Muscle of arm (tissue), 14 donors: ENCODE measurements around the gene SCNN1A. TPM values are rescaled to one million over a fixed set of nuclear protein-coding genes. Genes with fewer than 3 reads are reported as not detected.

ENCODE experiments used
- DNase-seq: peaks from one replicate; pipeline ENCODE4 v3.0.0-alpha.2; 2013
- long read RNA-seq, 11 donors: transcript quantifications; one replicate each; lab custom pipeline, GENCODE V29; 2026
- polyA plus RNA-seq, 12 donors: library from polyadenylated mRNA; unstranded; fragments of 120-200 nt; gene quantifications; one replicate each; pipeline ENCODE4 v1.2.1, GENCODE V29; 2013; ENCODE audit not compliant: insufficient read length in 12 of 12

The SCNN1A gene
- polyA plus RNA-seq = 1 to 10 TPM in 2 of 12 donors, under 1 TPM in 6, not detected in 4; 0.23 to 9.9 (median 0.51) TPM
- long read RNA-seq, donor 1, partial matches to known transcripts = 0 of 7 reads
- long read RNA-seq, donor 1, other reads (novel, unspliced or antisense) = 0 of 7 reads
- long read RNA-seq, donor 2 = 0 reads
- long read RNA-seq, donor 3 = 0 reads
- long read RNA-seq, donor 4 = 0 reads
- long read RNA-seq, donor 5 = 0 reads
- long read RNA-seq, donor 6 = 0 reads
- long read RNA-seq, donor 7 = 0 reads
- long read RNA-seq, donor 8 = 0 reads
- long read RNA-seq, donor 9 = 0 reads
- long read RNA-seq, donor 10, partial matches to known transcripts = 12,261 of 12,832 reads
- long read RNA-seq, donor 10, other reads (novel, unspliced or antisense) = 571 of 12,832 reads
- long read RNA-seq, donor 11 = 0 reads

DNA sequence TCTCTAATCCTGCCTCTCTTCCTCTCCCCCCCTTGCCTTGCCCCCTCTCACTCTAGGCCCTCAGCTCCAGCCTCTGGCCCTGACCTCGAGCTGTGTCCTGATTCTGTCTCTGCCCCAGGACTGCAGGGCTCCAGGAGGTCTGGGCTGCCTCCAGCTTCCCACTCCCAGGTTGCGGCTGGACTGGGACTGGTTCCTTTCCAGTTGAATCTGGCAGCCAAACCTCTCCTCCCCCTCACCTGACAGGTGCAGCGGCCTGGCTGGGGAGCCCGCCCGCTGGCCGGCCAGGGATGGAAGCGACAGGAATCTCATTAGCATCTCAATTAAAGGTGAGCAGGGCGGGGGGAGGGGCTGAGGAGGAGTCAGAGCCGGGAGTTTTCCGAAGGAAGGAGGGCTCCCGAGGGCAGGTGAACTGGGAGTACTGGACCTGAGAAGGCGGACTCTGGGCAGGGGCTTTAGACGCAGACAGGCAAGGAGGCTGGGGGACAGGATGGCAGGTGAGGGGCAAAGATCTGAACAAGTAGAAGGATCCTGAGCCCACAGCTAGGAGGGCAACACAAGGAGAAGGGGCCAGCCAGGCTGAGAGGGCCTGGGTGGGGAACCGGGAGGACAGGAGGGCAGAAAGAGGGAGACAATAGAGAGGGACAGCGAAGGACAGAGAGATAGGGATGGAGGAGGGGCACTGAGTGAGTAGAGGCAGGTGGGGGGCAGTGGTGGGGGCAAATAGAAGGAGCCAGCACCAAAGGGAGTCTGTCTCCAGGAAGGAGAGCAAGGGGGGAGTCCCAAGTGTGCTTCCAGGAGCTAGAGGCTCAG is at the start of gene SCNN1A:
TSS of gene SCNN1A (minus strand) at position 295 of the 810 bp plus-strand sequence. CDS start 780 bp downstream, outside the sequence.
- DNase-seq = no peak

DNA sequence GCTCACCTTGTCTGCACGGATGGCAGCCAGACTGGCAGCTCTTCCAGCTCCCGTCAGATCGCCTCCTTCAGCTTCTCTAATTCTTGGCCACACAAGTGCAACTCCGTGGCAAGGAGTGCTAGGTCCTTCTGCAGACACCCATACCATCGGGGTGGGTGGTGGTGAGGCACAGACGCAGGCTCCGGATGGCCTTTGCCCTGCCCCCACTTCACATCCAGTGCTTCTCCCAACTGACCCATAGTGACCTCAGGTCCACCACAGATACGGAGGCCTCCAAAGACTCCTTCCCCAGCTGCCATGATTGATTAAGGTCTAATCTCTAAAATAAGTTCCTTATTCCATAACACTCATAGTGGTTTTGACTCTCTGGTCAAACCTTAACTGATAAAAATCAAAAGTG is 49.5 kb upstream of the SCNN1A start:
- DNase-seq = no peak

DNA sequence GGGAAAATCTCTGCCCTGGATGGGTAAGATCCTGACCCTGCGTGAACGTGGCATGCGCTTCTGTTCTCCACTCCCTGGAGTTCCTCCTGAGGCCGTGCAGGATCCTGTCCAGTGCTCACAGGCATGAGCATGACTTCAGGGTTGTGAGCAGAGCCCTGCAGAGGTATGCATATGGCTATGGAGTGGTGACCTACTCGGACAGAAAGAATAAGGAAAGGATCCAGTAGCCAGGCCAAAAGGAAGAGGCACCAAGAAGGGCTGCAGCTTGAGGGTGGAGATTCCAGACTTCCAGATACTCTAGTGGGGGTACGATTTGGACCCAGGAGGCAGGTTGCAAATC is 48.6 kb upstream of the SCNN1A start:
- no peak for DNase-seq

DNA sequence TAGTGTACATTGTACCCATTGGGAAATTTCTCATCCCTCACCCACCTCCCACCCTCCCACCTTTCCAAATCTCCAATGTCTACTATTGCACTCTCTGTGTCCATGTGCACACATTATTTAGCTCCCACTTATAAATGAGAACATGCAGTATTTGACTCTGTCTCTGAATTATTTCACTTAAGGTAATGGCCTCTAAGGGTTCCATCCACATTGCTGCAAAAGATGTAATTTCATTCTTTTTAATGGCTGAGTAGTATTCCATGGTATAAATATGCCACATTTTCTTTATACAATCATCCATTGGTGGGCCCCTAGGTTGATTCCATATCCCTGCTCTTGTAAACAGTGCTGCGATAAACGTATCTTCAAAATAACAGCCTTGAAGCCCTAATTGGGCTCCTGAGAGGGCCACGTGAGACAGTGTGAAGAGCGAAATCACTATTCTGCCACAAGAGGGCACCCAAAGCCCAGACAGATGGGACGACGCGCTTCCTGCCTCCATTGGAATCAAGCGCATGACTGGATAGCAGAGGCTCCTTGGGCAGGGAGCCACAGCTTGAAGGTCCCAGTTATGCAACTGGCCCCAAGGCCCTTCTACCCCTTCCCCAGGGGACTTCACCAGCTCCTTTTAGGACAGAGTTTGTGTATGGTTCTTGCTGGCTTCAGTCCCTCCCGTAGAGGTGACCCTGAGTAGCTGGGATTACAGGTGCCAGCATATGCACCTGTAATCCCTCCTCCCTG is 48.1 kb upstream of the SCNN1A start:
- peak; percentile 89 for DNase-seq

DNA sequence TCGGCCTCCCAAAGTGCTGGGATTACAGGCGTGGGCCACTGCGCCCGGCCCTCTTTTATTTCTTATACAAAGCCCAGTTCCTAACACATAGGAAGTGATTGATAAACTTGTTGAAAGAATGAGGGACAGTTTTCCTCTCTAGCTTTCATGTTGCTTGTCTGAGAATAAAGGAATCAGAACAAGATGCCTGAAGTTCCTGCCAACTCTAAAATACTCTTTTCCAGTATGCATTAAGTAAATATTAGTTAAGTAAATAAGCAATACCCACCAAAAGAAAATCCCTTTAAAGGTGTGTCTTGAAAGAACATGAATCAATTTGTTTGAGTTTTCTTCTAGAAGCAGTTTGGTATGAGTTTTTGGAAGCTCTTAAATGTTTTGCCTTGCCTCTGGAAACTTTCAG is 45.0 kb upstream of the SCNN1A start:
- DNase-seq = no peak

DNA sequence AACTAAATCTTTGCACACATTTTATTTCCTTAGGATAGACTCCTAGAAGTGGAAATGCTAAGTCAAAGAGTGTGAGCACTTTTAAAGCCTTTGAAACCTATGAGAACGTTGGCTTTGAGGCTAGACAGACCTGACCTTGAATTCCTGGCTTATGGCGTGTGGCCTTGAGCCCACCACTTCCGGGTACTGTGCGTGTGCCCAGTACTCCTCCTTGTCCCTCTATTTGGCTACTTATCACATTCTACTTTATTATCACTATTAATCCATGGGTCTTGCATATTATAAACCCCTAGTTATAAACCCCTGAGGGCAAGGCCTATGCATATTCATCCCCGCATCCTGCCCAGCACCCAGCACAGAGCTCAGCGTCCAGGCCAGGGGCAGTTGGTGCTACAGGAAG is 43.4 kb upstream of the SCNN1A start:
- no peak for DNase-seq

DNA sequence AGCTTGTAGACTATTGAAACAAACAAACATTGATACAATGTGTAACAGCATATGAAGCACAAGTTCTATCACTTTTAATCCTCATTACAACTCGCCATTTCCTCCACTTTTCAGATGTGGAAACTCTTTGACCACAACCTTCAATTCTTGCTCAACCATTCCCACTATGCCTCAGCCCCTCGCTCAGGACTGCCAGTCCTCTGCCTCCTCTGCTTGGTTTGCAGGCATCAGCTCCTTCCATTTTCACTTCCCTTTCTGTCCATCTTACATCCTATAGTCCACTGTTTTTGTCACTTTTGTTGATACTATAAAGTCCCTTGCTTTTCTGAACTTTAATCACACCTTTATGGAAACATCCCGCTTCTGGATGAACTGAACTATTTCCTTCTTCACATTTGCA is 41.2 kb upstream of the SCNN1A start:
- no peak for DNase-seq

DNA sequence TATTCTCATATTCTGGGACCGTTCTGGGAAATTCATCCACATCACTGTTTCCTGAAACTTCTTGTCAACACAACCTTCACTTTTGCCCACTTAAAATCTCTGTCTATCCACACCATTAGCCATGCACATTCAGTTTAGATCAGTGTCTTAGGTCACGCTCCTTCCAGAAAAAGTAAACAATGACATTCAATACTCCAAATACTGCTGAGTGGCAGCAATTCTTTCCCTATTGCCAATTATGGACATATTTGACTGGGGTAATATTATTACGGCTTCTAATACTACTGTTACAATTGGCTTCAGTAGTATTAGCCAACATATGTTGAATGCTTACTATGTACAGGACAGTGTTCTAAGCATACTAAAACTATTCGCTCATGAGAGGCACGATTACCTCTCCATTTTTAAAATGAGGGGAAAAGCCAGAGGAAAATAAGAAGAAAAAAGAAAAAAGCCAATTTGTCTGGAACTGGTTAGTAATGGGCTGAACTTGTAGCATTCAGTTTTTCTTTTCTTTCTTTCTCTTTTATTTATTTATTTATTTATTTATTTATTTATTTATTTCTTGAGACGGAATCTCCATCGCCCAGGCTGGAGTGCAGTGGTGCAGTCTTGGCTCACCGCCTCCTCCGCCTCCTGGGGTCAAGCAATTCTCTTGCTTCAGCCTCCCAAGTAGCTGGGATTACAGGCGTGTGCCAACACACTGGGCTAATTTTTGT is 32.0 kb upstream of the SCNN1A start:
- DNase-seq = no peak

DNA sequence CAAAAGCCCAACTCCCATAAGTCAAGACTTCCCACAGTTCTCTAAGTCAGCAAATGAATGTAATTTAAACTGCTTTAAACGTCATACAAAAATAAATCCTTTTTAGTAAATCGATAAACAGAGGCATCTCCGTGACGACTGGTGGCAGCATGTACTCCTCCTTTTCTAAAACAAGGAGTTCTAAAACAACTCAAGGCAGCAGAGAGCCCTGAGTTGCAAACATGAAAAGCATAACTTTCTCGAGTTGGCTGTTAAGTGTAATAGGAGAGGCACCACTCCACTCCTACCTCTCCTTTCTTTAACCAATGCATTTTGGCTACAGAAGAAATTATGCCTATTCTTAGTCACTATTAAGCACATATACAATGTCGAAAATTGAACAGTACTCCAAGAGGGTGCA is 30.6 kb upstream of the SCNN1A start:
- no peak for DNase-seq

DNA sequence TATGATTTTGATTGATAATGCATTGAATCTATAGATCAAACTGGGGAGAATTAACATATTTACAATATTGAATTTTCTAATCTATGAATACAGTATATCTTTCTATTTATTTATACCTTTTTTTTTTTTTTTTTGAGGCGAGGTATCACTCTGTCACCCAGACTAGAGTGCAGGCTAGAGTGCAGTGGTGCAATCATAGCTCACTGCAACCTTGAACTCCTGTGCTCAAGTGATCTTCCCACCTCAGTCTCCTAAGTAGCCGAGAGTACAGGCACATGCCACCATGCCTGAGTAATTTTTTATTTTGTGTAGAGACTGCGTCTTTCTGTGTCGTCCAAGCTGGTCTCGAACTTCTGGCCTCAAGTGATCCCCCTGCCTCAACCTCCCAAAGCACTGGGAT is 29.0 kb upstream of the SCNN1A start:
- DNase-seq = no peak

DNA sequence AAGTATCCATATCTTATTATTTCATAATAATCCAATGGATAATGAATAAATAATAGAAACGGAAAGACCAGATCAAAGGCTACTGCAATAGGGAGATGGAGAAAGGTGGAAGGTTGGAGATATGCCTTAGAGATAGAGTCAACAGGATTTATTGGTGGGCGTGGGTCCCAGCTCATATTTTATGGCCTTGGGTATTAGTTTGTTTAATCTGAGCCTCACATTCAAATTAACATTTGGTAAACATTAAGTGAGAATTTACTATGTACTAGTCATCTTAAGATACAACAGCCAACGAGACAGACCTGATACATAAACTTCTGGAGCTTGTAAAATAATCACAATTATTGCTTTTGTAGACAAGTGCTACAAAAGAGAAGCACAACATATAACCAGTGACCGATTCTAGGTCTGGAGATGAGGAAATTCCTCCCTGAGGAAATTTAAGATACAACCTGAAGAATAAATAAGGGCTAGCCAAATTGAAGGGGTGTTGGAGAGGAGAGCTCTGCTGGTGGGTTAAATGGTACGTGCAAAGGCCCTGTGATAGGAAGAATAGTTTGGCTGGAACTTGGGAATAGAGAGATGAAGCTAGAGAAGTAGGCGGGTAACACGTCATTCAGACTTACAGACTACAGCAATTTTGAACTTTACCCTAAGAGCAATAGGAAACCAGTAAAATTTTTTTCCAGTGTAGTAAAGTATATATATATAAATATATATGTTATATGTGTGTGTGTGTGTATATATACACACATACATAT is 24.7 kb upstream of the SCNN1A start:
- DNase-seq = no peak

DNA sequence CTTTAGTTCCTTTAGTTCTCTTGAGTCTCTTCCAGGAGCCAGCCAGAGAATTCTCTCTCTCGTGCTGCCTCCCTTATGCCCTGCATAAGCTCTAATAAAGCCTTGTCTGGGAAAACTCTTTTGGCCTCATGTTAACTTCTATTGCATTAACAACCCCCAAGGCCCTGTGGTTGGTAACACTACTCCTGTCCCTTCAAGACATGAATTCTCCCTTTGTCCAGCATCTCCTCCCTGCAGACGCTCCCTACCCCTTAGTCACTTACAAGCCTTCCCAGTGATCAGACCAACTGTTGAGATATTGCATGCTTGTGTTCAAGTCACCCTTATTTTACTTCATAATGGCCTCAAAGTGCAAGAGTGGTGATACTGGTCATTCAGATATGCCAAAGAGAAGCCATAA is 20.7 kb upstream of the SCNN1A start:
- DNase-seq = no peak

DNA sequence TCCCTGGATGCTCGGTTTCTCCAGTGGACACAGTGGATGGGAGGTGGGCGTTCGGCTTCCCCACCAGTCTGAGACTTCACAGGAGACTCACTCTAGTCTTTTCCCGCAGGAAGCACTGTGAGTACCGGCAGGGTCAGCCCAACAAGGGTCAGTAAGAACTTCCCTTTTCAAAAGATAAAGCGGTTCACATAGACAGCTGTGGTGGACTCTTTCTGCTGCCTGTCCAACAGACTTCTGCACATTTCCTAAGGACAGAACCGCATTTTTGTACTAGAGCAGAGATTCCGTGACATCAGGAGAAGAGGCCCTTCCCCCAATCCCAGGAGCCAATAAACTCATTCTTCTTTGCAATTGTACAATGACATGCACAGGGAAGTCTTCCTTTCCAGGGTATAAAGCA is 19.0 kb upstream of the SCNN1A start:
- DNase-seq = no peak

DNA sequence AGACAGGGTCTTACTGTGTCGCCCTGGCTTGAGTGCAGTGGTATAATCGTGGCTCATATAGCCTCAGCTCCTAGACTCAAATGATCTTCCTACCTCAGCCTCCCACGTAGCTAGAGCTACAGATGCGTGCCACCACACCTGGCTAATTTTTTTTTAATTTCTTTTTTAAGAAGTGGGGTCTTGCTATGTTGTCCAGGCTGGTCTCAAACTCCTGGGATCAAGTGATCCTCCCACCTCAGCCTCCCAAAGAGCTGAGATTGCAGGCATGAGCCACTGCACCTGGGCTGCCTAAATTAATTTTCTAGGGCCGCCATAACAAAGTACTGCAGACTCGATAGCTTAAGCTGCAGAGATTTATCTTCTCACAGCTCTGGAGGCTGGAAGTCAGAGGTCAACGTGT is 17.7 kb upstream of the SCNN1A start:
- DNase-seq = no peak

DNA sequence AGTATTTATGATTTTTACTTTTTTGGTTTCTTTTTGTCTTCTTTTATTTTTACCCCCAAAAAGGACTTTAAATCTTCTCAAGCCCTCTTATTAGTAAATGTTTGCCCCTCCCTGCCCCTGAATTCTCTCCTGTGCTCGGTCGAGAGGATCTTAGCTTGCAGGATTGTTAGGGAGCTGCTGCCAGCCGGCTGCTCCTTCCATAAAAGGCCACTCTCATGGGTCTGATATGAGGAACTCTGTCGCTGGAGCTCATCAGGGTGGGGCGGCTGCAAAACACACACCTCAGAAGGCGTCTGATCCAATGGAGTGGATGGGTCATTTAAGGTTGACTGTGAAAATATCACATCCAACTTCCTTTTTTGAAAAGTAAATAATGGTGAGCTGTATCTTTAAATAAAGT is 17.1 kb upstream of the SCNN1A start:
- no peak for DNase-seq

DNA sequence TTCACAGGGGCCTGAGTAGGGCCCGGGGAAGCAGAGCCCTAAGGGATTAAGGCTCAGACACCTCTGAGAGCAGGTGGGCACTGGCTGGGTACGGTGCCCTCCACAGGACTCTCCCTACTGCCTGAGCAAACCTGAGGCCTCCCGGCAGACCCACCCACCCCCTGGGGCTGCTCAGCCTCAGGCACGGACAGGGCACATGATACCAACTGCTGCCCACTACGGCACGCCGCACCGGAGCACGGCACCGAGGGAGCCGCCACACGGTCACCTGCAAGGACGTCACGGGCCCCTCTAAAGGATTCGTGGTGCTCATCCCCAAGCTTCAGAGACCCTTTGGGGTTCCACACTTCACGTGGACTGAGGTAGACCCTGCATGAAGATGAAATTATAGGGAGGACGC is 15.7 kb upstream of the SCNN1A start:
- no peak for DNase-seq

DNA sequence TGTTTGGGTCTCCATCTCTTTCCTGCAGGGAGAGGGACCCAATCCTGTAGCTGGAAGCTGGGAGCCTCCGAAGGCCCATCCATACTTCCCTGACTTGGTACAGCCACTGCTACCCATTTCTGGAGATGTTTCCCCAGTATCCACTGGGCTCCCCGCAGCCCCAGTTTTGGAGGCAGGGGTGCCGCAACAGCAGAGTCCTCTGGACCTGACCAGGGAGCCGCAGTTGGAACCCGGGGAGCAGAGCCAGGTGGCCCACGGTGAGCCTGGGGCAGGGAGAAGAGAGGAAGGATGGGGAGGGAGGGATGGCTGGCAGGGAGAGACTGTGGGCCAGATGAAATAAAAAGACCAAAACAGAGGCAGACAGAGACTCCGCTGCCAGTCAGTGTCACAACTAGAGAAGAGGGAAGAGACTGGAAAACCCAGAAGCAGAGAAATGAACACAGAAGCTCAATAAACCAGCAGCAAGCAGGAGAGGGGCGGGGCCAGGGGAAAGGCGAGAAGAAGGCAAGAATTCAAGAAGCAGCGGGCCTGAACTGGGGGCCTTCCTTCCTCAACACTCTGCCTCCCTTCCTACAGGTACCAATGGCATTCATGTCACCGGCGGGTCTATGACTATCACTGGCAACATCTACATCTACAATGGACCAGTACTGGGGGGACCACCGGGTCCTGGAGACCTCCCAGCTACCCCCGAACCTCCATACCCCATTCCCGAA is 14.9 kb upstream of the SCNN1A start:
- no peak for DNase-seq

DNA sequence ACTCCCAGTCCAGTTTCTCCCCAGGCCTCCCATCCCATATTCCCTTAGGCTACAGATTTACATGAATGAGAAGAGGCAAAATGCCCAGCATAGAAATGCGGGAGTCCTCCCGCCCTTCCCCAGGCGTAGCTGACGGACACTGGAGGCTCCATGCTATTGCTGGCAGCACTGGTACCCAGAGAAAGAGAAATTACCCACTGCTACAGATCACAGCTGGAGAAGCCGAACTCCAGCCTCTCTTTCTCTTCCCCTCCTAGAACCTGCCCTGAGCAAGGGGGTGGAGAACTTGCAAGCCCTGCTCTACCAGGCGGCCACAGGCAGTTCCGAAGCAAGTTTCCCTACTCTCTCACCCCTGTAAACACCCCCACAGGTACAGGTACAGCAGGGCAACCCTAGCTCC is 12.2 kb upstream of the SCNN1A start:
- DNase-seq = no peak

DNA sequence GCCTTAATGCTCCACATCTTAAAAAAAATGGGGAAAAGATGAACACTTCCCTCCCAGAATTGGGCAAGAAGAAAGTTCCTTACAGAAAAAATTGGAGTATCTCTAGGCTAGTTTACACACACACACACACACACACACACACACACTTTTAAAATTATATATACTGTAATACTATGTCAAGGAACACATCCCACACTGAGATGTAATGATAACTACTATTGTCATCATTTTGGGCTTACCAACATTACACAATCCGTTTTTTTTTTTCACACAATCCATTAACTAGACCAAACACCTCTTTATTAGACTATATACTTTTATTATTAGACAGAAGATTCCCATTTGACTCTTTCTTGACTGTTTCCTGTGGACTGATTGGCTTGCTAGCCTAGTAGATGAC is 11.1 kb upstream of the SCNN1A start:
- no peak for DNase-seq

DNA sequence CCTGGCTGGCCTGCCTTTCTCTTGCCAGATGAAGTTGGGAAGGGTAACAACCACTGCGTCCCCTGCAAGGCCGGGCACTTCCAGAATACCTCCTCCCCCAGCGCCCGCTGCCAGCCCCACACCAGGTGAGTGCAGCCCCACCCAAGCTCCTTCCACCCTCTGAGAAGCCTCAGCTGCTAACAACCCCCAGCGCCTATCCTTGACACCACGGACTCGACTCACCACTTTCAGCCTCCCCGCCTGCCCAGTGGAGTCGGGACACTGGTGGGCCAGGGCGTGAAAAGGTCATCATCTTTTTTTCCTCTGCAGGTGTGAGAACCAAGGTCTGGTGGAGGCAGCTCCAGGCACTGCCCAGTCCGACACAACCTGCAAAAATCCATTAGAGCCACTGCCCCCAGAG is 10.7 kb upstream of the SCNN1A start:
- no peak for DNase-seq
